Measurements from ENCODE around the gene CNIH1.
"Not testable (repeated sequence)": the region's sequence is repeated elsewhere in the genome, so short reads cannot be mapped to it uniquely, and the experiment has no call there.

Gene CNIH1

GRCh38 chr14:54394596-54394995 is 46.6 kb downstream of the CNIH1 start:
- TF ChIP-seq CTCF (IDR thresholded peaks at IDR 0.05; ENCODE audit: borderline replicate concordance, insufficient read depth, low read depth, low read length), result no peak
- H3K4me3 ChIP-seq (ENCODE audit: low read depth, low read length), result no peak overlapping the region

- H3K4me3 ChIP-seq (ENCODE audit: low read depth, low read length), result not testable (repeated sequence)
Observed at GRCh38 chr14:54392986-54393884, 47.9 kb downstream of the CNIH1 start.

DNA sequence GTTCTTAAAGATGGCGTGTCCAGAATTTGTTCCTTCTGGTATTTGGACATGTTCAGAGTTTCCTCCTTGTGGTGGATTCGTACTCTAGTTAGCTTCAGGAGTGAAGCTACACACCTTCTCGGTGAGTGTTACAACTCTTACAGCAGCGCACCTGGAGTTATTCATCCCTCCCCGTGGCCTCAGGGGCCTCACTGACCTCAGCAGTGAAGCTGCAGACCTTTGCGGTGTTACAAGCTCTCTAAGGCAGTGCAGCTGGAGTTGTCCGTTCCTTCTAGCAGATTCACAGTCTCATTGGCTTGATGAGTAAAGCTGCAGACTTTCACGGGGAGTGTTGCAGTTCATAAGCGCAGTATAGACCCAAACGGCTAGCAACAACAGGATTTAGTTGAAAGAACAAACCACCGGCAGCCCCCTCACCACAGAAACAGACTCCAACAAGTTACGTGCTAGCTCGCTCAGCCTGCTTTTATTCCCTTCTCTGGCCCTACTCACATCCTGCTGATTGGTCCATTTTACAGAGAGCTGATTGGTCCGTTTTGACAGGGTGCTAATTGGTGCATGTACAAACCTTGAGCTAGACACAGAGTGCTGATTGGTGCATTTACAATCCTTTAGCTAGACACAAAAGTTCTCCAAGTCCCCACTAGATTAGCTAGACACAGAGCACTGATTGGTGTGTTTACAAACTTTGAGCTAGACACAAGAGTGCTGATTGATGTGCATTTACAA is 48.9 kb downstream of the CNIH1 start:
- H3K4me3 ChIP-seq (ENCODE audit: low read depth, low read length), result no peak overlapping the region
- TF ChIP-seq CTCF (IDR thresholded peaks at IDR 0.05; ENCODE audit: borderline replicate concordance, insufficient read depth, low read depth, low read length), result no peak

GRCh38 chr14:54387328-54387727 is 53.8 kb downstream of the CNIH1 start:
- TF ChIP-seq CTCF (IDR thresholded peaks at IDR 0.05; ENCODE audit: borderline replicate concordance, insufficient read depth, low read depth, low read length), result no peak
- H3K4me3 ChIP-seq (ENCODE audit: low read depth, low read length), result no peak overlapping the region

- no peak overlapping the region for H3K4me3 ChIP-seq (ENCODE audit: low read depth, low read length)
- no peak for TF ChIP-seq CTCF (IDR thresholded peaks at IDR 0.05; ENCODE audit: borderline replicate concordance, insufficient read depth, low read depth, low read length)
Observed at GRCh38 chr14:54385556-54385955, 55.6 kb downstream of the CNIH1 start.

GRCh38 chr14:54383835-54384234 is 57.3 kb downstream of the CNIH1 start:
- no peak overlapping the region for H3K4me3 ChIP-seq (ENCODE audit: low read depth, low read length)
- no peak for TF ChIP-seq CTCF (IDR thresholded peaks at IDR 0.05; ENCODE audit: borderline replicate concordance, insufficient read depth, low read depth, low read length)

DNA sequence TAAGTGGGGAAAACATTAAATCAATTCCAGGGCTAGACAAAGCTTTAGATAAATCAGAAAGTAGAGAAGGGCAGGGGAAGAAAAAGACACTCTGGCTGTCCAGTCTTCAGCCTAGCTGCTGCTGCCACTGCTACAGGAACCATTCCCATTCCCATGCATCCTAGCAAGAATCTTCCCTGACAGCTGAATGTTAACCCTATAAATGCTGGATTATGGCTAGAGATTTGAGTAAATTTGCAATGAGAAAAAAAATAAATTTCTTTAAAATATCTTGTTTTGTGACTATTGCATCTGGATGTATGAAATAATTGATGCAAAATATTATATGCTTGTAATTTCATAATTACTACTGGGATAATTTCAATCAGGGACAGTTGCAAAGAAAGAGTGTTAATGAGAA is 59.4 kb downstream of the CNIH1 start:
- H3K4me3 ChIP-seq (ENCODE audit: low read depth, low read length), result no peak overlapping the region
- TF ChIP-seq CTCF (IDR thresholded peaks at IDR 0.05; ENCODE audit: borderline replicate concordance, insufficient read depth, low read depth, low read length), result no peak

DNA sequence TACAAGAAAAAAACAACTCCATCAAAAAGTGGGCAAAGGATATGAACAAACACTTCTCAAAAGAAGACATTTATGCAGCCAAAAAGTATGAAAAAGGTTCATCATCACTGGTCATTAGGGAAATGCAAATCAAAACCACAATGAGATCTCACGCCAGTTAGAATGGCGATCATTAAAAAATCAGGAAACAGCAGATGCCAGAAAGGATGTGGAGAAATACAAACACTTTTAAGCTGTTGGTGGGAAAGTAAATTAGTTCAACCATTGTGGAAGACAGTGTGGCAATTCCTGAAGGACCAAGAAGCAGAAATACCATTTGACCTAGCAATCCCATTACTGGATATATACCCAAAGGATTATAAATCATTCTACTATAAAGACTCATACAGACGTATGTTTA is 60.6 kb downstream of the CNIH1 start:
- not testable (repeated sequence) for H3K4me3 ChIP-seq (ENCODE audit: low read depth, low read length)

- H3K4me3 ChIP-seq (ENCODE audit: low read depth, low read length), result not testable (repeated sequence)
Observed at GRCh38 chr14:54378893-54379292, 62.3 kb downstream of the CNIH1 start.

Measured in GM12875 (cell line).